COR-L47 (cell line): ENCODE data around the gene HOXA3.

Source experiments
- DNase-seq: peaks from one replicate; lab custom pipeline; 2025; lab: John Stamatoyannopoulos, UW

Gene HOXA3

DNA sequence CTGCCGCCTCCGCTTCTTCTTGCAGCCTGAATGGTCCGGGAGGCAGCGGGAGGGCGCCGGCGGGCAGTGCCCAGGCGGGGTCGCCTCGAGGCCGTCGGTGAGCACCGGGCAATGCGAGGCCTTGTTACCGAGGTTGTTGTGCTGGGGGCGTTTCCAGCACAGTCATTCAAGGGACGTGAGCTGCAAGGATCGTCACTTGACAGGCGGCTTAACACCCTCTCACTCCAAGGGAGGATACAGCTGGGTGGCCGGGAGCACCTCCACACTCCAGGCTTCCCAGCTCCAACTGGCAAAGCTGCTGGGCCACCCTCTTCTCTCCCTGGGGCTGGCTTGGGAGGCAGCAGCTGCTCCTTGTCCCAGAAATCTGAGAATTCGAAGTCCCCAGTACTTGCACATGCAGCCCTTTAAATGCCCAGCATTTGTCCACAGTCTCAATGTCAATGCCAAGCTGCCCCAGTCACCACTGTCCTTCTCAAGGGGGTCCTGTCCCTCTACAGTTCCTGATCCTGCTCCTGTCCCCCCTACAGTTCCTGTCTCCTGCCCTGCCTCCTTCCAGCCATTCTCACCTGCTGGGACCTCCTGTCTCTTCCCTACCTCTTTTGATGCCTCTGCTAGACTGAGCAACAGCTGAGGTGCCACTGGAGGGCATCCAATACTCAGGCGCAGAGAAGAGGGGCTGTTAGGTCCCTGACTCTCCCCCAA lies 37.1 kb upstream of the HOXA3 start:
- no peak for DNase-seq

DNA sequence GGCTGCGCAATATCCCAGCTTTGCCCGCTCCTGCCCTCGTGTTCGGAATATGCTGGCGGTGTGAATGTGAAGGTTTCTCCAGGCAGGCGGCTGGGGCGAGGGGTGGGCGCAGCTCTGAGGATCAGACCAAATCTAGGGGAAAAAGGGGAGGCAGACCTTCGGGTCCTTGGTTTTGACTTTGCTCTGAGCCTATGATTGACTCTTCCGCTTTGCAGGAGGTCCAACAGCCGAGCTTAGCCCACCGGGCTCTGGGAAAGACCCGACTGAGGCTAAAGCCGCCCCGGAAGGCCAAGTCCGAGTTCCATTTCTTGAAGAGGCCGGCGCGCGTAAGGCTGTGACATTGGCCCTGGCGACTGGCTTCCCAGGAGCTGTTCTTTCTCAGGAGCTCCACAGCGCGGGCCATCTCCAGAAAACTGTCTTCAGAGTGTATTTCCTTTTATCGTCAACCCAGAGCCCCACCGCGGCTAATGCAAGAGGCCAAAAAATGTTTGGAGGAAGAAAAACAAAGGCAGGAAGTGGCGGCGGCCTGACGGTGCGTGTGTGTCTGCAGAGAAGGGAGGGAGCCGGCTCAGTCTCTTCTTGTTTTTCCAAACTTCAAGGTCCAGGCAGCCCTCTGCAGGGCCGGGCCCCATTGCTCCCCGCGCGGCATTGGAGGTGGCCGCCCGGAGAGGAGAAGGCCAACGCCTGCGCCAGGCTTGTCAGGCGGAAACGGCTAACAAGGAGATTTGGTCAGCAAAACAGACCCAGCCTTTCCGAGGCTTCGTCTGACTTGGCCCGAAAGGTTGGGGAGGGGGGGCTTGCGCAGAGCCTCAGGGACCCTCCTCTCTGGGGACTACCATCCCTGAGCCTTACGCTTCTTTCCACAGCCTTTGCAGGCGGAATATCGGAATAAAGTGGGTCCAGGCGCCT lies 36.3 kb upstream of the HOXA3 start:
- no peak for DNase-seq

DNA sequence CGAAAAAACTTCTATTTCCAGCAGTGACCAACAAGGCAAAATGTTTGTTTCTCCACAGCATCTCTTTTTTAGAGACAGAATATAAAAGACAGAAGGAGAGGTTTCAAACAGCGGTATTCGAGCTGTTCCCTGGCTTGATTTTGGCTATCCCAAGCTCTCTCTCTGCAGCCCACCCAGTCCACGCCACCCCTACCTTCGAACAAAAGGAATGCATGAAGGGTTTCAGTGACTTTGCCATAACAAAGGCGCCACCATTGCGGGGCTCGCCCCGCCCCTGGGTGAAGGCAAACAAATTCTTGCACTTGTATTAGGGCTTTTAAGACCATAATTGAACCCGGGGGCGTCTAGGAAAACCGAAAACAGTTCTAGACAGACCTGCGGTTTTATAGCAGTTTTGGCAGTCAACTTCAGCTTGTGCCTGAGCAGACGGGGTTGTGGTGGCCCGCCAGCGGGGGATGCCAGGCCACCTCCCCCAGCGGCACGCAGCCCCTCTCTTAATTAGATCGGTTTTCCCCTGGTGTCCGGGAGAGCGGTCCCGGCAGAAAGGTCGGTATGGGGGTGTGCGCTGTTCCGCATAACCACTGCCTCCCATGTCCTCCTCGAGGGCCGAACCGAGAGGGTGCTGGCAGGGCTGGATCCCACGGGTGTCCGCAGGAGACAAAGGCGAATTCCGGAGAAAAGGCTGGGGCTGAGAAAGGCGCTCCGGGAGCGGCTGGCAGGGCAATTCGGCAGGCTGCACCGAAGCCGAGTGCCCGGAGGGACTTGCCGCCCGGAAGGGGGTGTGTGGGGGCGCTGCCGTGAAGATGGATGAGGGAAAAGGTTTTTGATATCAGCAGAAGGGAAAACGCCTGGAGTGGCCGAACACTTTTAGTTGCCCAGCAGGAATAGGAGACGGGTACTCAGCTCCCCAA lies 35.3 kb upstream of the HOXA3 start:
- DNase-seq, result no peak

DNA sequence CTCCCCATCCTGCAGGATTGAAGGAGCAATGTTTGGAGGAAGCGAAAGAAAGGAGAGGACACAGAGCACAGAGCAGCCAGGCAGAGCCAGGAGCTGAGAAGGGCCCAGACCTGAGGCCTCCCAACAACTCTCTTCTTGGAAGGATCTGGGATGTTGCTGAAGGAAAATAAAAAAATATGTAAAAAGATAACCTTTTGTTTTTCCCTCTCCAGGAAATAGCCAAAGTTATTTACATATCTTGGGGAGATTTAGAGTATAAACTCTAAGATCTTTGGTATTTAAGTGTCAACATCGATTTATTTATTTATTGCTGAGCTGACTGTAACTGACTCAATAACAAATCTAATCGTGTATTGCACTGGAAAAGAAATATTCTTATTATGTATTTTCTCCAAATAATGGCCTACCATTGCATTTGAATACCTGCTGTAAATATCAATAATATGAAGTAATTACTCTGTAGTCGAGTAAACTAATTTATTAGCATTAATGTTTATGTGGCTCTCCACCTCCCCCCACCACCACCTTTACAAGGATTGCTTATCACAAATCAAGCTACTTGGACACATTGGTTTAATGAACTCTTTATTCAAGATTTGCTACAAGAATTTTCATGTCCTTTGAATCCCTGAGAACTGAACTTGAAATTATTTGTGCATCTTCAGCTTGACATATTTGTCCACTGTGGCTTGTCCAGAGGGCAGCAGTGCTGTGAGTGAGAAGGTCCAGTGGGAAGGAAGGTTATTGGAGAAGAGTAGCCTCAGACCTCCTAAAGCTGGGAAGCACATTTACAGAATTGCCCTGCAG lies 34.5 kb upstream of the HOXA3 start:
- no peak for DNase-seq

DNA sequence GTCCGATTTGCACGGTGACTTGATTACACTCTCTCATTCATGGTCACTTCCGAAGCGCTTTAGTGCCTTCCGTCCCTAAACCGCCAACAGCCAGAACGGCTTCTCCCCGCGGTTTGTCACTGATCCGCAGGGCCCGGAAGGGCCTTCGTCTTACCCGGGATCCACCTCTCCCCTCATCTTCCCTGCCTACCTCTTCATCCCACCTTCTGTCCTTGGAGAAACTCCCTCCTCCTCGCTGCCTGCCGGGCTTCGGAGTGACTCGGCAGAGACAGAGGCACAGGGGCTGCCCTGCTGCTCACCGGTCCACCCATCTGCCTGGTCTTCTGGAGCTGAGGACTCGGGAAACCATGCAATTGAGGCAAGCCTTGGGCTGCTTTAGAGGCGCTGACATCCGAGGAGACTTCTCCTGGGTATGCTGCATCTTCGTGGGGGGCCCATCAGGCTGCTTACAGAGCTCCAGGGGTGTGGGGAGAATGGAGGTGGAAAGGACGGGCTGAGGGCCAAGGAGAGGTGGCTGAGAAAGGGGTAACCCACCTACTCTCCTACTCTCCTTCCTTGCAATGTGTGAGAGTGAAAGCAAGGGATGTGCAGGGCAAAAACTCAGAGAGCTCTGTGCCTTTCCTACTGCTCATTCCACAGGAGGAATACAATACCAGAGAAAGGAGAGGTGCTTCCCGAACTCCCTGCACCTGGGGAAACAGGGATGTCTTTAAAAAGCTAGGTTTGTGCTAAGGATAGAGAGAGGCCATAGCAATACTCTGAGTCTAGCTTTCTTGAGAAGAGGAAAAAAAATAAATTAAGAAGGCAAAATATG lies 33.7 kb upstream of the HOXA3 start:
- no peak for DNase-seq

GRCh38 chr7:27185013-27185853 lies 32.9 kb upstream of the HOXA3 start, which contains the start of gene HOXA11:
HOXA11 (minus strand) TSS chr7:27185232; CDS start chr7:27185144, 88 bp downstream.
- no peak for DNase-seq

DNA sequence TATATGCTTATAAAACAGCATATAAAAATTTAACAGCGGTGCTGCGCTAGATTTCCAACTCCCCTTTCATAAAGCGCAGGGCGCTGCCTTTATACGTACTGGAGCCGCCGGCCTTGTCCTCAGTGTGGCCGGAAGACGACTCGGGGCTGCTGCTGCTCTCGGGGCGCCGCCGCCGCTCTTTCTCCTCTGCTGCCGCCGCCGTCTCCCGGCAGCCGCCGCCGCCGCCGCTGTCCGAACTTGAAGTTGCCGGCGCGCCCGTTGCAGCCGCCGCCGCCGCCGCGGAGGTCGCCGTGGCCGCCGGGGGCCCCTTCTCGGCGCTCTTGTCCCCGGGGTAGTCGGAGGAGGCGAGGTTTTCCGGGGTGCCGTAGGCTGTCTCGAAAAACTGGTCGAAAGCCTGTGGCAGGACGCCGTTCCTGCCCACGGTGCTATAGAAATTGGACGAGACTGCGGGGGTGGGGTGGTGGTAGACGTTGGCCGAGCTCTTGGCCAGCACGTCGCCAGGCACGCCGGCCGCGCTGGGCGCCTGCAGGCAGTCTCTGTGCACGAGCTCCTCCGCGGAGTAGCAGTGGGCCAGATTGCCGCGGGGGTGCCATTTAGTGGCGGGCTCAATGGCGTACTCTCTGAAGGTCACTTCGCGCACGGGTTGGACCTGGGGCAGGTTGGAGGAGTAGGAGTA lies 32.1 kb upstream of the HOXA3 start:
- DNase-seq, result peak; percentile 35

DNA sequence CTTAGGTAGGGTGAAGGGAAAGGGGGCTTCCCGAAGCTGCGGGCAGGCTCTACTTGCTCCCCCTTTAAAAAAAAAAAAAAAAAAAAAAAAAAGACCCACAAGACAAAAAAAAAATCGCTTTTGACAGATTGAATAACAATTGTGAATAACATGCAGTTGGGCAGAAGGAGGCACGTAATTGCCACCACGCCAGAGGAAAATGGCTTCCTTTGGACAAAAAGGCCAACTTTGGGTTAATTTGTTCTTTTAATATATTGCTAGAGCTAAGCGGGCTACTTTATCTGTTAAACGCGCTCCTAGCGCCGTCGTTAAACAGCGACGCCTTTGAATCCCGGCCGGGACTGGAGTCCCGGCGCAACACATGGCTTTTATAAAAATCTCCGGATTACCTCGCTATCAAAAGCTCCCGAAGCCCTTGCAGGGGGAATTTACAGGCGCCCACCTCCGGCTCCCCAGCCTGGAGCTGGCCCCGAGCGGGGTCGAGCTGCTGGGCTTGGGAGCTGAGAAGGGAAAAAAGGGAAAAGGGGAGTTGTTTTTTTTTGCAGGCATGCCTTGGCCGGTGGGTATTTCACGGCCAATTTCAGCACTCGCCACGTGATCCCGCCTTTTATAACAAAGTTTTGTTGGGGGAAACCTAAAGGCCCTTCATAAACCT lies 31.4 kb upstream of the HOXA3 start:
- no peak for DNase-seq

- no peak for DNase-seq
Measured at GRCh38 chr7:27182861-27183681, 30.7 kb upstream of the HOXA3 start.

DNA sequence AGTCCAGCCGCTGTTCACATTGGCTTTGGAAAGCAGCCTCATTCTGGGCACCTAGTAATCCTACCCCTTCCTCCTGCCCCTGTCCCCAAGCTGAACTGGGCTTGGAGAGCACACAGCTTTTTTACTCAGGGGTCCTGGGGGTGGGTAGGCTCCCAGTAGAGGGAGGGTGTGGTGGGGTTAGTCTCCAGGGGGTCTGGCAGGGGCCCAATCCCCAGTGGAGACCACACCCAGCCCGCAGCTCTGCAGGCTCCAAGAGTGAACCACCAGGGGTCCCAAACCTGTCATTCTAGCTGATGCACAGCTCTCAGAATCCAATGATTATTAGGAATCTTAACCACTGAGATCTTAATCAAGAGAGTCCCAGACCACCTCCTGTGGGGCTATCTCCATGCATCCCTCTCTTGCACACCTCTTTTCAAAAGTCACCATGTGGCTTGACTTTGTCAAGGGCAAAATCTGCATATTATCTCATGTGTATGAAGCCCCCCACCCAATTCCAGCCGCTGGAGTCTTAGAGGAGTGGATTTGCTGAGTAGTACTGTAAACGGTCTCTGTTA lies 30.0 kb upstream of the HOXA3 start:
- peak; percentile 18 for DNase-seq

DNA sequence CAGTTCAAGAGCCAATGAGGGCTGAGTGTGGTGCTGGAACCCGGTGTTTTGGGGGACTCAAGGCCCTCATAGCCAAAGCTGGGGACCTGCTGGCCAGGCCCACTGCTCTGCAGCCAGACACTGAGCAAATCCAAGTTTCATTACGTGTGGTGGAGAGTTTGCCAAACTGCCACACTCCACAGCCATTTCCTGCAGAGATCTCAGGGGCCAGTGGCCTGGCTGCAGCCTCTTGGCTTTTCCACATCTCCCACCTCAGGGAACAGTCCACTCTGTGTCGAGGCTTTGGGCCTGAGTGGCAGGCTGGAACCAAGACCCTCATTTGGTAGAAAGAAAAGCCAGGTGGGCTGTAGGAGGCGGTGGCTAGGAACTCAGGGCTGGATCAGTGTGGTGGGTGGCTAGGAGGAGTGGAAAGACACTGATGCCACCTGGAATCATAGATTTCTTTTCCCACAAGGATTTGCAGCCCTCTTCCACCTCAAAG lies 29.5 kb upstream of the HOXA3 start:
- DNase-seq, result no peak

DNA sequence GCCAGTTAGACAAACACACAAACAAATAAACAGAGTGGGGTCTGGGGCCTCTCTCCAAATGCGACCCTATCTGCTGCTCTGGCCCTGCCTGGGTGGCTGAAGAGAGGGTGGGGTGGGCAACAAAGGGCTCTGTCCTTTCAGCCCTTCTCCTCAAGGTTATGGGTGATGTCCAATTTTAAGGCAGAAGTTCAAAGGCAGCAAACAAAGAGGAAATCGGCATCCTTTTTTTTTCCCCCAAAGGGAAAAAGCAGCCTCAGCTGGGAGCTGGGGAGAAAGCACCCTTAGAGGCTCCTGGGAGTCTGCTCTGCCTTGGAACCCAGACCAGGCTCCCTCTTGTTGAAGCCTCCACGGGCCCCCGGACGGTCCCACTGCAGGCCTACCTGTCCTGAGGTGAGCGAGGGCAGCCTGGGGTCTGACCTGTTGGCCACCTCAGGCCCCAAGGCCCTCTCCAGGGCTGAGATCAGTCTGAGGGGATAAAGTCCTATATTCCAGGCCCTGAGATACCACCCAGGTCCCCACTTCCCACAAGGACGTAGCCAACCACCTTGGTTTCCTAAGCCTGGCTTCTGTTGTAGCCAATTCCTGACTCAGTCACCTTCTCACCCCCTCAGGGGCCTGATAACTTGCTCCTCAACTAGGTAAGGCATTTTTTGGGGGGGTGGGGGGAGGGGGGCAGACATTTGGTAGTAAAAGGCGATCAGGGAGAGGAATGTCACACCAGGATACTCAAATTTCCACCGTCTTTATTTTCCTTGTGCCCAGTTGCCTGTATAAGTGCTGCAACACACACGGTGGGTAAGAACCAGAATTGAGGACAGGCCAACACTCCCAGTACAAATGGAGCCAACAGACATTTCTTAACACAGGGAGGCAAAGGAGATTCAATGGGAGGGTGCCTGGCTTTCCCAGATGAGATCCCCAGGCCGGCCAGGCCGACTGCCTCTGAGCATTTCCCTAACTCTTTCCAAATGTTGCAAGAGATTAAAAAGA lies 28.3 kb upstream of the HOXA3 start:
- no peak for DNase-seq

- DNase-seq, result no peak
Measured at GRCh38 chr7:27179503-27180430, 27.4 kb upstream of the HOXA3 start.

GRCh38 chr7:27179030-27179429 lies 26.6 kb upstream of the HOXA3 start:
- DNase-seq, result no peak

DNA sequence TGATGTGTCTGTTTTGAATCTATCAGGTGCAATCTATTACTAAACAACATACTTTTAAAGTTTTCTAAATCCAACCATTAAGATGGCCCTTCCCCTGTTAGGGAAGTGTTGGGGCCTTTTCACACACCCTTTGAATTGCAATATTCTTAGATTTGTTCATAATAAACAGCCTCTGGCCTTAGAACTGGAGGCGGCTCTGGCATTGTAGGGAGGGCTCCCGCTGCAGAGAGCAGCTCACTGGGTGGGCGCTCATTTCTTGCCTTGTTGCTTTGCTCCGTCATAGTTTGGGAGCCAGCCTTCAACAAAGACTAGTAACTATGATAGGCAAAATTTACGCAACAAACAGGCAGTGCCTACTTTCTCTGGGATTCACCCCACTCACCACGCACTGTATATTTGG lies 26.0 kb upstream of the HOXA3 start:
- DNase-seq, result no peak
